Hepatocyte (in vitro differentiated cells): ENCODE measurements around the gene WDR18. TPM values are rescaled to one million over a fixed set of nuclear protein-coding genes. Genes with fewer than 3 reads are reported as not detected.

ENCODE experiments used
- DNase-seq: peaks from one replicate; pipeline ENCODE4 v3.0.0-alpha.2; 2016; ENCODE audit warnings: low spot score
- H2AFZ ChIP-seq: fragments of 200-600 bp; sonication (generic); 2 replicates; pipeline ENCODE4 v1.6.0; 2016; ENCODE audit warnings: antibody characterized with exemption, mild to moderate bottlenecking
- H3K27ac ChIP-seq: fragments of 200-600 bp; sonication (generic); 2 replicates; pipeline ENCODE4 v1.5.1; 2016; ENCODE audit warnings: mild to moderate bottlenecking
- H3K27me3 ChIP-seq: fragments of 200-600 bp; sonication (generic); 2 replicates; pipeline ENCODE4 v1.6.1; 2016
- H3K36me3 ChIP-seq: fragments of 200-600 bp; sonication (generic); replicated peaks from 2 replicates; pipeline ENCODE4 v1.5.1; 2016; ENCODE audit warnings: low read depth; ENCODE audit not compliant: insufficient read depth
- H3K4me1 ChIP-seq: fragments of 200-600 bp; sonication (generic); 2 replicates; pipeline ENCODE4 v1.5.1; 2016; ENCODE audit warnings: mild to moderate bottlenecking, moderate library complexity; ENCODE audit not compliant: insufficient read depth
- H3K4me2 ChIP-seq: fragments of 200-600 bp; sonication (generic); 2 replicates; pipeline ENCODE4 v1.6.0; 2016
- H3K4me3 ChIP-seq: fragments of 200-600 bp; sonication (generic); 2 replicates; pipeline ENCODE4 v1.5.1; 2016; ENCODE audit warnings: mild to moderate bottlenecking
- H3K79me2 ChIP-seq: fragments of 200-600 bp; sonication (generic); 2 replicates; pipeline ENCODE4 v1.6.0; 2017; ENCODE audit warnings: mild to moderate bottlenecking
- H3K9me2 ChIP-seq: fragments of 200-600 bp; sonication (generic); replicated peaks from 2 replicates; pipeline ENCODE4 v1.6.0; 2017; ENCODE audit warnings: mild to moderate bottlenecking; ENCODE audit not compliant: insufficient read depth
- H3K9me3 ChIP-seq: fragments of 200-600 bp; sonication (generic); 2 replicates; pipeline ENCODE4 v1.5.1; 2016; ENCODE audit warnings: low read depth, mild to moderate bottlenecking
- H4K20me1 ChIP-seq: fragments of 200-600 bp; sonication (generic); 2 replicates; pipeline ENCODE4 v1.6.0; 2016; ENCODE audit warnings: mild to moderate bottlenecking; ENCODE audit not compliant: insufficient read depth, poor library complexity, severe bottlenecking
- EZH2 ChIP-seq: fragments of 200-600 bp; sonication (generic); IDR thresholded peaks from 2 replicates; pipeline ENCODE4 v1.6.1; 2016; ENCODE audit warnings: antibody characterized with exemption, mild to moderate bottlenecking, borderline replicate concordance
- EZH2phosphoT487 ChIP-seq: fragments of 200-600 bp; sonication (generic); IDR thresholded peaks from one replicate; pipeline ENCODE4 v1.6.1; 2018; ENCODE audit warnings: antibody characterized with exemption, mild to moderate bottlenecking, low read depth, moderate library complexity; ENCODE audit not compliant: unreplicated experiment, severe bottlenecking
- WGBS: methylation state at CpG from one replicate; pipeline ENCODE4 v1.1.6; 2016; ENCODE audit warnings: low lambda C conversion rate; ENCODE audit errors: missing lambda C conversion rate; 5-methylcytosine and 5-hydroxymethylcytosine counted together
- polyA plus RNA-seq: library from polyadenylated mRNA; unstranded; fragments of >200 nt; fragmentation: Nextera tagmentation; extraction: Ambion mirVana; gene quantifications from 2 replicates; pipeline ENCODE4 v1.2.1, GENCODE V29; 2016
- total RNA-seq: library from RNA; depleted of rRNA; stranded (reverse); fragments of >200 nt; gene quantifications from 2 replicates; pipeline ENCODE4 v1.2.3, GENCODE V29; 2014
- TF ChIP-seq, protein P1 (sequence below): fragments of 200-600 bp; sonication (generic); IDR thresholded peaks from 2 replicates; pipeline ENCODE4 v1.5.1; 2016; ENCODE audit warnings: antibody characterized with exemption, mild to moderate bottlenecking; ENCODE audit not compliant: poor library complexity

The WDR18 gene
- total and polyA plus RNA-seq, 2 experiments from 2014 or later, result 60.0 to 169 TPM

DNA sequence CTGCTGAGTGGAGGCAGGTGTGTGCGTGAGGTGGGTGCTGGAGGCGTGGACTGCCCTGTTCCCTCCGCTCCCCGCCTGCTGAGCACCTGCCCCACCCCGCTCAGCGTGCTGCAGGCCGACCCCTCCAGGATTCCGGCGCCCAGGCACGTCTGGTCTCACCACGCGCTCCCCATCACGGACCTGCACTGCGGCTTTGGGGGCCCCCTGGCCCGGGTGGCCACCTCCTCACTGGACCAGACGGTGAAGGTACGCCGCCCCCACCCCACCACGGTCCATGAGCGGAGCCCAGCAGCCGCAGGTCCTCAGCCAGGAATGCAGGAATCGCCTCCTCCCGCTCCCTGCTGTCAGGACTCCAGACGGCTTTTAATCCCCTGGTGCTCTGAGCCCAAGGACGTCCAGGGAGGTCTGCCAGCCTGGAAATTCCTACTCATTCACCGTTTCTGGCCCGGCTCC is 6.0 kb downstream of the WDR18 start:
- no peaks in the 10 kb centered on the region for H4K20me1 ChIP-seq
- H3K27ac ChIP-seq, result no peak overlapping the region
- H3K4me2 ChIP-seq, result no peak overlapping the region
- H3K9me3 ChIP-seq, result no peaks in the 10 kb centered on the region
- no peak overlapping the region for H3K4me3 ChIP-seq
- no peaks in the 10 kb centered on the region for H3K36me3 ChIP-seq
- H3K9me2 ChIP-seq, result no peaks in the 10 kb centered on the region
- no peak for TF ChIP-seq EZH2phosphoT487
- no peak for TF ChIP-seq EZH2
- TF ChIP-seq, protein P1, sequence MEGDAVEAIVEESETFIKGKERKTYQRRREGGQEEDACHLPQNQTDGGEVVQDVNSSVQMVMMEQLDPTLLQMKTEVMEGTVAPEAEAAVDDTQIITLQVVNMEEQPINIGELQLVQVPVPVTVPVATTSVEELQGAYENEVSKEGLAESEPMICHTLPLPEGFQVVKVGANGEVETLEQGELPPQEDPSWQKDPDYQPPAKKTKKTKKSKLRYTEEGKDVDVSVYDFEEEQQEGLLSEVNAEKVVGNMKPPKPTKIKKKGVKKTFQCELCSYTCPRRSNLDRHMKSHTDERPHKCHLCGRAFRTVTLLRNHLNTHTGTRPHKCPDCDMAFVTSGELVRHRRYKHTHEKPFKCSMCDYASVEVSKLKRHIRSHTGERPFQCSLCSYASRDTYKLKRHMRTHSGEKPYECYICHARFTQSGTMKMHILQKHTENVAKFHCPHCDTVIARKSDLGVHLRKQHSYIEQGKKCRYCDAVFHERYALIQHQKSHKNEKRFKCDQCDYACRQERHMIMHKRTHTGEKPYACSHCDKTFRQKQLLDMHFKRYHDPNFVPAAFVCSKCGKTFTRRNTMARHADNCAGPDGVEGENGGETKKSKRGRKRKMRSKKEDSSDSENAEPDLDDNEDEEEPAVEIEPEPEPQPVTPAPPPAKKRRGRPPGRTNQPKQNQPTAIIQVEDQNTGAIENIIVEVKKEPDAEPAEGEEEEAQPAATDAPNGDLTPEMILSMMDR, result no peak
- H3K4me1 ChIP-seq, result no peaks in the 10 kb centered on the region
- H3K27me3 ChIP-seq, result no peaks in the 10 kb centered on the region
- H2AFZ ChIP-seq, result no peak overlapping the region
- no peak for DNase-seq
- peaks cover 2% of the 10 kb centered on the region for H3K79me2 ChIP-seq
- WGBS, result 83% methylated on average over 27 of the region's 27 CpGs

DNA sequence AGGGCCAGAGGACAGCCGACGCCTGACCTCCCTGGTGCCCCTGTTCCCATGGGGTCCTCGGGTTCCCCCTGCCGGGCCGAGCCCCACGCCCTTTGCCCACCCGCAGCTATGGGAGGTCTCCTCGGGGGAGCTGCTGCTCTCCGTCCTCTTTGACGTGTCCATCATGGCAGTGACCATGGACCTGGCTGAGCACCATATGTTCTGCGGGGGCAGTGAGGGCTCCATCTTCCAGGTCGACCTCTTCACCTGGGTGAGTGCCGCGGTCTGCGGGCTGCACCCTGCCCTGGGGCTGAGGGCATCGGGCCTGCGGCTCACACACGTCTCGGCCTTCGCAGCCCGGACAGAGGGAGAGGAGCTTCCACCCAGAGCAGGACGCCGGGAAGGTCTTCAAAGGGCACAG is 6.6 kb downstream of the WDR18 start:
- Histone ChIP-seq H3K4me3 (no peak overlapping the region), H4K20me1 (no peaks in the 10 kb centered on the region), H3K4me1 (no peaks in the 10 kb centered on the region), H3K36me3 (no peaks in the 10 kb centered on the region), H2AFZ (no peak overlapping the region), H3K79me2 (no peaks in the 10 kb centered on the region), H3K9me2 (no peaks in the 10 kb centered on the region), H3K9me3 (no peaks in the 10 kb centered on the region), H3K27ac (no peak overlapping the region), H3K27me3 (peaks cover 4% of the 10 kb centered on the region), H3K4me2 (no peak overlapping the region)
- TF ChIP-seq EZH2 (no peak), EZH2phosphoT487 (no peak)
- TF ChIP-seq, protein P1, result no peak
- WGBS, result 95% methylated on average over 23 of the region's 23 CpGs
- no peak for DNase-seq

DNA sequence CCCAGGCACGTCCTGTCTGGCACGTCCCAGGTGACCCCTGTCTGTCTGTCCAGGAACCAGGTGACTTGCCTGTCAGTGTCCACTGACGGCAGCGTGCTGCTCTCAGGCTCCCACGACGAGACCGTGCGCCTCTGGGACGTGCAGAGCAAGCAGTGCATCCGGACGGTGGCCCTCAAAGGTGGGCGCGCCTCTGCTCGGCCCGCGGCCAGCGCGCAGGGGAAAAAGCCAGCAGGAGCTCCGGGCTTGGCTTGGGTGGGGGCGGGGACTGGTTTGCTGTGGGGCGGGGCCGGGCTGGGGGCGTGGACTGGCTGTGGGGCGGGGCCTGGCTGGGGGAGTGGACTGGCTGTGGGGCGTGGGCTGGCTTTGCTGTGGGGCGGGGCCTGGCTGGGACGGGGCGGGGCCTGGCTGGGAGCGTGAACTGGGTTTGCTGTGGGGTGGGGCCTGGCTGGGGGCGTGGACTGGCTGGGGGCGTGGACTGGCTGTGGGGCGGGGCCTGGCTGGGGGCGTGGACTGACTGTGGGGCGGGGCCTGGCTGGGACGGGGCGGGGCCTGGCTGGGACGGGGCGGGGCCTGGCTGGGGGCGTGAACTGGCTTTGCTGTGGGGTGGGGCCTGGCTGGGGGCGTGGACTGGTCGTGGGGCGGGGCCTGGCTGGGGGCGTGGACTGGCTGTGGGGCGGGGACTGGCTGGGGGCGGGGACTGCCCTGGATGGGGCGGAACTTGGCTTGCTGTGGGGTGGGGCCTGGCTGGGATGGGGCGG is 7.2 kb downstream of the WDR18 start:
- no peaks in the 10 kb centered on the region for H3K79me2 ChIP-seq
- H3K4me2 ChIP-seq, result no peak overlapping the region
- no peak overlapping the region for H2AFZ ChIP-seq
- WGBS, result 97% methylated on average over 16 of the region's 47 CpGs
- H3K9me3 ChIP-seq, result no peaks in the 10 kb centered on the region
- no peaks in the 10 kb centered on the region for H3K9me2 ChIP-seq
- H3K4me3 ChIP-seq, result no peak overlapping the region
- H4K20me1 ChIP-seq, result no peaks in the 10 kb centered on the region
- no peaks in the 10 kb centered on the region for H3K36me3 ChIP-seq
- H3K4me1 ChIP-seq, result peaks cover 6% of the 10 kb centered on the region
- TF ChIP-seq EZH2 (no peak), EZH2phosphoT487 (no peak)
- TF ChIP-seq, protein P1, result no peak
- no peak overlapping the region for H3K27ac ChIP-seq
- no peak for DNase-seq
- H3K27me3 ChIP-seq, result peaks cover 8% of the 10 kb centered on the region
